Measurements from ENCODE around the gene NEUROG2.

GRCh38 chr4:112536123-112536522, 20.1 kb upstream of the NEUROG2 start:
- TF ChIP-seq CTCF (IDR thresholded peaks at IDR 0.05 in 8 of 11, conservative IDR thresholded peaks at IDR 0.05 in 3 of 11), result no peak
- no peak for TF ChIP-seq POLR2A (IDR thresholded peaks at IDR 0.05)
- TF ChIP-seq POLR2AphosphoS5 (IDR thresholded peaks at IDR 0.05), result no peak
